AG04450 (cell line): ENCODE results near the gene VGLL4. TPM values are rescaled to one million over a fixed set of nuclear protein-coding genes. Genes with fewer than 3 reads are reported as not detected.

ENCODE experiments used
- CTCF ChIA-PET: fragments of 300-600, 350-600 bp; formaldehyde crosslinking; extraction: SDS; loops from one replicate; lab custom pipeline; 2022; ENCODE audit warnings: antibody characterized with exemption, inconsistent platforms; lab: Charles Lee
- POLR2A ChIA-PET: fragments of 350-600 bp; formaldehyde crosslinking; extraction: SDS; loops from one replicate; lab custom pipeline; 2021; ENCODE audit warnings: antibody characterized with exemption, inconsistent platforms; lab: Yijun Ruan, JAX
- DNase-seq: peaks from one replicate; pipeline ENCODE4 v3.0.0-alpha.2; 2011; ENCODE audit warnings: low read depth, low spot score
- H3K27ac ChIP-seq: one replicate; pipeline ENCODE4 v1.5.1; 2012; ENCODE audit warnings: low read depth, low read length, control low read depth
- H3K27me3 ChIP-seq: one replicate; pipeline ENCODE4 v1.6.0; 2012; ENCODE audit warnings: low read length; ENCODE audit not compliant: control insufficient read depth, insufficient read depth
- H3K4me3 ChIP-seq: 2 replicates; pipeline ENCODE4 v1.5.1; 2011; ENCODE audit warnings: mild to moderate bottlenecking, low read depth, low read length, control low read depth
- H3K9me3 ChIP-seq: 2 replicates; pipeline ENCODE4 v1.5.1; 2012; ENCODE audit warnings: low read length; ENCODE audit not compliant: control insufficient read depth, insufficient read depth
- polyA plus RNA-seq: library from polyadenylated mRNA; depleted of rRNA; stranded (reverse); fragments of >200 nt; gene quantifications from 2 replicates; pipeline ENCODE4 v1.2.3, GENCODE V29; 2011
- TF ChIP-seq, protein P1 (sequence below): IDR thresholded peaks from 2 replicates; pipeline ENCODE4 v1.5.1; 2011; ENCODE audit warnings: low read depth, low read length, control low read depth, inconsistent platforms

The VGLL4 gene
- polyA plus RNA-seq, 1 experiment: 30.5 TPM

DNA sequence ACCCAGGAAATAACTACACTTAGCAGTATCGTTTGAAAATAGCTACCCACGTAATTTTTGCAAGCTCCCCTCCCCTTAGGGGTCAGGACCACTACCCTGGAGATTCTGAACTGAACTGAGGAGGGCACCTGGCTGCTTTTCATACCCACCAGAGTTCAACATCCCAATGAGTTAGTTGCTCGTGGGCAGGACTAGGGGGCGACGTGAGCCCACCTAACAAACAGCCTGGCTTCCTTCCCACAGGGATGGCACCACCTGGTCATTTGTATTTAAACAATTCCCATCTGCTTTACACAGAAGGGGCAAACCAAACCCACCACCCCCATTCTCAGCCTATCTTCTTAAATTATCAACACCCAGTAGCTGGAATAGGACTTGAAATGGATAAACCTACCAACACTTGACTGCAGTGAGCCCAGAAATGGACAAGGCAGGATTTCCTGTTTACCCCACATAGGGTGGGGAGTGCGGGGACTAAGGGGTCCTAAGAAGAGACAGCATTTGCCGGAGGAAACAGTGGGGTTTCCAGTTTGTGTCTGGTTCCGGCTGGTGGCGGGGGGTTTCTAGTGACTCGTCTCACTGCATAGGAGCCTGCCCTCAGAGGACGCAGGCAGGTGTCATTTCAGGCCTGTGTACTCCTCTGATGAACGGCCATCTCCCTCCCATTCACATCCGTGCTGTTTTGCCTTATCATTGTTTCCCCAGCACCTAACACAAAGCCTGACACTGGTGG is 11.6 kb upstream of the VGLL4 start:
- POLR2A ChIA-PET: no interaction called here
- H3K4me3 ChIP-seq: no peak overlapping the region
- no peaks in the 10 kb centered on the region for H3K27me3 ChIP-seq
- no peak for DNase-seq
- H3K27ac ChIP-seq: peak overlapping the region; percentile 4
- no peaks in the 10 kb centered on the region for H3K9me3 ChIP-seq
- TF ChIP-seq, protein P1, sequence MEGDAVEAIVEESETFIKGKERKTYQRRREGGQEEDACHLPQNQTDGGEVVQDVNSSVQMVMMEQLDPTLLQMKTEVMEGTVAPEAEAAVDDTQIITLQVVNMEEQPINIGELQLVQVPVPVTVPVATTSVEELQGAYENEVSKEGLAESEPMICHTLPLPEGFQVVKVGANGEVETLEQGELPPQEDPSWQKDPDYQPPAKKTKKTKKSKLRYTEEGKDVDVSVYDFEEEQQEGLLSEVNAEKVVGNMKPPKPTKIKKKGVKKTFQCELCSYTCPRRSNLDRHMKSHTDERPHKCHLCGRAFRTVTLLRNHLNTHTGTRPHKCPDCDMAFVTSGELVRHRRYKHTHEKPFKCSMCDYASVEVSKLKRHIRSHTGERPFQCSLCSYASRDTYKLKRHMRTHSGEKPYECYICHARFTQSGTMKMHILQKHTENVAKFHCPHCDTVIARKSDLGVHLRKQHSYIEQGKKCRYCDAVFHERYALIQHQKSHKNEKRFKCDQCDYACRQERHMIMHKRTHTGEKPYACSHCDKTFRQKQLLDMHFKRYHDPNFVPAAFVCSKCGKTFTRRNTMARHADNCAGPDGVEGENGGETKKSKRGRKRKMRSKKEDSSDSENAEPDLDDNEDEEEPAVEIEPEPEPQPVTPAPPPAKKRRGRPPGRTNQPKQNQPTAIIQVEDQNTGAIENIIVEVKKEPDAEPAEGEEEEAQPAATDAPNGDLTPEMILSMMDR: peak; percentile 39
- CTCF ChIA-PET: interaction anchor here (0.6 to 4.1 kb wide), 6 partner anchors 118 to 445 kb away, joined by 3 to 21 read pairs (median 6); no protein-coding TSS in a partner anchor

DNA sequence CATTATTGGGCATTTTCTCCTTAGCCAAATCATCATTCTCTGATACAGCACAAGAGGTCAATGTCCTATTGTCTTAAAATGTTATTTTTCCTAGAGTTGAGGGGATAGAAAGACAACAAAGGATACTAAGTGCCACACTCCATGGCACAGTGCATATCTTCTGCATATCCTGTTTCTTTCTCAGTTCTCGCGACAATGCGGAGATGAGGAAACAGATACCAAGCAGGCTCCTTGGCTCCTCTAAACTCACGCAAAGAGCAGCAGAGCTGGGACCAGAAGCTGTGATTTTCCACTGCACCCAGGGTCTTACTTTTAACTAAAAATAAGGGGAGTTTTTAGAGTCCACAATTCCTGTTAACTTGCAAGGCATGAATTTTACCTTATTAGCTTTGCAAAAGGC is 10.5 kb upstream of the VGLL4 start:
- POLR2A ChIA-PET: no interaction called here
- no peaks in the 10 kb centered on the region for H3K27me3 ChIP-seq
- H3K9me3 ChIP-seq: no peaks in the 10 kb centered on the region
- no peak overlapping the region for H3K4me3 ChIP-seq
- CTCF ChIA-PET: interaction anchor here (4.1 to 9.1 kb wide), 2 partner anchors 182 to 273 kb away, joined by 18 to 153 read pairs; no protein-coding TSS in a partner anchor
- no peak overlapping the region for H3K27ac ChIP-seq
- TF ChIP-seq, protein P1: no peak
- no peak for DNase-seq

DNA sequence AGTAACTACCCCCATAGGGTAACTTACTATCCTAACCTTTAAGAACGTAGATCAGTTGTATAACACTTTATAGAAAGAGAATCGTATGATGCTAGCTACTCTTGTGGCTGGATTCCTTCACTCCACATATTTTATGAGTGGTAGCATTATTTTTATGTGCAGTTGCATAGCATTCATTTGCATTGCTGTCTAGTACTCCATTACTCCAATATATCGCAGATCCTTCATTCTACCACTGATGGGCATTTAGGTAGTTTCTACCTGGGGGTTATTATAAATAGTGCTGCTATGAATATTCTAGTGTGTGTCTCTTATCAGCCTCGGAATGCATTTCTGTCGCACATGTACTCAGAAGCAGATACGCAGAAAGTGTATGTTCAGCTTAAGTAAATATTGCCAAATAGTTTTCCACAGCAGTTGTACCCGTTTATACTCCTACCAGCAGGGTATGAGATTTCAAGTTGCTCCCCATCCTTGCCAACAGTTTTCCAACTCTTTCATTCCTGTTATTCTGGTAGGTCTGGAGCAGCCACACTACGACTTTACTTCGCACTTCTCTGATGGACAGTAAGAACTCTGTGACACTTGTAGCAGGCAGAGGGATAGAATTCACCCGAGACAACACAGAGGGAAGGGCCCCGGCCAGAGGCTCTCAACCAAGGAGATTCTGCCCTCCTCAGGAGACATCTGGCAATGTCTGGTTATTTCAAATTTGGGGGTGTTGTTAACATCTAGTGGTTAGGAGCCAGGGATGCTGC is 9.8 kb upstream of the VGLL4 start:
- Histone ChIP-seq H3K4me3 (no peak overlapping the region), H3K27me3 (no peaks in the 10 kb centered on the region), H3K27ac (no peak overlapping the region), H3K9me3 (no peaks in the 10 kb centered on the region)
- DNase-seq: no peak
- TF ChIP-seq, protein P1: no peak
- ChIA-PET CTCF (interaction anchor here (0.7 to 9.1 kb wide), 3 partner anchors 183 to 277 kb away, joined by 3 to 153 read pairs (median 18); no protein-coding TSS in a partner anchor), POLR2A (no interaction called here)

DNA sequence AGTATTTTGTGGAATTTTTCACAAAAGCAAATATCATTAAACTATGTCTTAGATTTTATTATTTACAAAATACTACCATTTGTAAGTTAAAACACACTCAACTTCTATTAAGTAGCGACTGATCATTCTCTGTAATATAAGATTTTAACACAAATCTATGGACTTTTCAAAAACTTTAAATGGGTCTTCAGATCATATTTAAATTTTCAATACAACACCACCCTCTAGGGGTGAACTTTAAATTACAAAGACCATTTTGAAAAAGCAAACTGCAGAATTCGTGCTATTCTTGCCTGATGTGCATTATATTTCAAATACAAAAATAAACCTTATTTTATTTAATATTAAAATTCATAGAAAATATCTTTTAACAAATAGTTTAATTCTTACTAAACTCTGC is 8.2 kb upstream of the VGLL4 start:
- POLR2A ChIA-PET: interaction anchor here (0.7 kb wide), 1 partner anchor 94 kb away, joined by 4 read pairs; no protein-coding TSS in a partner anchor
- TF ChIP-seq, protein P1: peak; percentile 46
- DNase-seq: no peak
- H3K27ac ChIP-seq: no peak overlapping the region
- CTCF ChIA-PET: interaction anchor here (0.6 to 9.1 kb wide), 41 partner anchors 10 to 1356 kb away, joined by 3 to 153 read pairs (median 4); no protein-coding TSS in a partner anchor
- H3K4me3 ChIP-seq: no peak overlapping the region
- H3K27me3 ChIP-seq: no peaks in the 10 kb centered on the region
- H3K9me3 ChIP-seq: no peaks in the 10 kb centered on the region
